ENCODE measurements around the gene CDKAL1. TPM values are rescaled to one million over a fixed set of nuclear protein-coding genes. Genes with fewer than 3 reads are reported as not detected.
A peak's percentile ranks its signal among the peaks of the same experiment; 100 is the strongest.

The CDKAL1 gene
- total and polyA plus RNA-seq, 10 of the 15 experiments (the other 5 are each of a cell fraction or from before 2014, with no cell fraction given): 10.7 to 26.9 (median 17.3) TPM

- TF ChIP-seq SPI1 (IDR thresholded peaks at IDR 0.05; ENCODE audit: borderline replicate concordance, insufficient read depth, low read depth, low read length) (peak; percentile 23; the same call in 1 of the 2 replicates), HDAC2 (IDR thresholded peaks at IDR 0.05) (no peak), CHD4 (IDR thresholded peaks at IDR 0.05) (no peak), TCF3 (IDR thresholded peaks at IDR 0.05; ENCODE audit: borderline replicate concordance, insufficient read depth, low read depth, low read length) (no peak), USF1 (IDR thresholded peaks at IDR 0.05; ENCODE audit: borderline replicate concordance, extremely low read length, insufficient read depth, low read depth, low read length) (no peak), RB1 (IDR thresholded peaks at IDR 0.05; ENCODE audit: borderline replicate concordance) (no peak), HDGF (IDR thresholded peaks at IDR 0.05) (no peak), CUX1 (IDR thresholded peaks at IDR 0.05; ENCODE audit: insufficient replicate concordance, low read depth, low read length) (no peak), SUZ12 (IDR thresholded peaks at IDR 0.05; ENCODE audit: unreplicated experiment) (no peak), FOS (IDR thresholded peaks at IDR 0.05; ENCODE audit: borderline replicate concordance, extremely low read depth, insufficient read length) (no peak), KLF5 (IDR thresholded peaks at IDR 0.05; ENCODE audit: partially characterized antibody) (no peak), IKZF2 (IDR thresholded peaks at IDR 0.05) (no peak)
Observed at GRCh38 chr6:21023210-21023609, 489.0 kb downstream of the CDKAL1 start (continued).
